GM23338 (cell line): ENCODE measurements around the gene KCNJ6. TPM values are rescaled to one million over a fixed set of nuclear protein-coding genes. Genes with fewer than 3 reads are reported as not detected.
A peak's percentile ranks its signal among the peaks of the same experiment; 100 is the strongest.

Source experiments
- ATAC-seq: fragments of 200-7000 bp; cut with Tn5 transposase; 3 replicates; pipeline ENCODE4 v1.9.1; 2020
- DNase-seq: peaks from one replicate; pipeline ENCODE4 v3.0.0-alpha.2; 2015; ENCODE audit warnings: low spot score
- H2AFZ ChIP-seq: fragments of 200-600 bp; sonication (generic); 2 replicates; pipeline ENCODE4 v1.8.0; 2016; ENCODE audit warnings: antibody characterized with exemption, mild to moderate bottlenecking, moderate library complexity
- H3F3A ChIP-seq: fragments of 200-600 bp; sonication (generic); replicated peaks from 2 replicates; pipeline ENCODE4 v1.8.0; 2017; ENCODE audit warnings: antibody characterized with exemption, mixed run types, low read depth
- H3K27ac ChIP-seq: fragments of 200-600 bp; sonication (generic); 2 replicates; pipeline ENCODE4 v1.6.1; 2016; ENCODE audit warnings: low read depth
- H3K27me3 ChIP-seq: fragments of 200-600 bp; sonication (generic); 2 replicates; pipeline ENCODE4 v1.8.0; 2016; ENCODE audit warnings: mild to moderate bottlenecking, mixed run types, moderate library complexity; ENCODE audit not compliant: insufficient read depth
- H3K36me3 ChIP-seq: fragments of 200-600 bp; sonication (generic); 2 replicates; pipeline ENCODE4 v1.8.0; 2016; ENCODE audit warnings: mild to moderate bottlenecking; ENCODE audit not compliant: insufficient read depth
- H3K4me1 ChIP-seq: fragments of 200-600 bp; sonication (generic); 2 replicates; pipeline ENCODE4 v1.8.0; 2016; ENCODE audit warnings: mild to moderate bottlenecking, moderate library complexity; ENCODE audit not compliant: insufficient read depth
- H3K4me2 ChIP-seq: fragments of 200-600 bp; sonication (generic); 2 replicates; pipeline ENCODE4 v1.7.1; 2017; ENCODE audit warnings: mixed run types
- H3K4me3 ChIP-seq: fragments of 200-600 bp; sonication (generic); 2 replicates; pipeline ENCODE4 v1.6.1; 2016; ENCODE audit warnings: mixed run types
- H3K79me2 ChIP-seq: fragments of 200-600 bp; sonication (generic); replicated peaks from 2 replicates; pipeline ENCODE4 v1.8.0; 2017; ENCODE audit warnings: mild to moderate bottlenecking; ENCODE audit not compliant: insufficient read depth
- H3K9me2 ChIP-seq: fragments of 200-600 bp; sonication (generic); 2 replicates; pipeline ENCODE4 v1.8.0; 2017; ENCODE audit not compliant: insufficient read depth
- H4K20me1 ChIP-seq: fragments of 200-600 bp; sonication (generic); replicated peaks from 2 replicates; pipeline ENCODE4 v1.8.0; 2017; ENCODE audit warnings: mild to moderate bottlenecking; ENCODE audit not compliant: insufficient read depth
- H3K27ac Mint-ChIP-seq: 2 replicates; pipeline ENCODE4 v1.8.0; 2020; ENCODE audit warnings: inconsistent platforms, mild to moderate bottlenecking, moderate library complexity, mixed read lengths
- H3K27me3 Mint-ChIP-seq: 3 replicates; pipeline ENCODE4 v1.8.0; 2022; ENCODE audit warnings: low read depth, mild to moderate bottlenecking, moderate library complexity, mixed read lengths, inconsistent platforms; ENCODE audit not compliant: insufficient read depth, poor library complexity
- H3K36me3 Mint-ChIP-seq: 3 replicates; pipeline ENCODE4 v1.8.0; 2021; ENCODE audit warnings: low read depth, mild to moderate bottlenecking, inconsistent platforms, moderate library complexity, mixed read lengths
- H3K4me1 Mint-ChIP-seq: 3 replicates; pipeline ENCODE4 v1.8.0; 2020; ENCODE audit warnings: mild to moderate bottlenecking, inconsistent platforms, mixed read lengths
- H3K4me3 Mint-ChIP-seq: 3 replicates; pipeline ENCODE4 v1.8.0; 2021; ENCODE audit warnings: moderate library complexity, mild to moderate bottlenecking, inconsistent platforms, mixed read lengths
- H3K9me3 Mint-ChIP-seq: 3 replicates; pipeline ENCODE4 v1.8.0; 2020; ENCODE audit warnings: moderate library complexity, mild to moderate bottlenecking, inconsistent platforms, mixed read lengths
- CREB1 ChIP-seq: fragments of 250-450 bp; sonication (Bioruptor Pico); IDR thresholded peaks from 2 replicates; pipeline ENCODE4 v1.5.0; 2020; ENCODE audit warnings: low read depth, mild to moderate bottlenecking, moderate library complexity
- JUNB ChIP-seq: IDR thresholded peaks from one replicate; pipeline ENCODE4 v1.6.1; 2016; ENCODE audit warnings: antibody characterized with exemption; ENCODE audit not compliant: unreplicated experiment
- POLR2AphosphoS5 ChIP-seq: IDR thresholded peaks from 2 replicates; pipeline ENCODE4 v1.6.1; 2016; ENCODE audit warnings: antibody characterized with exemption, low read depth
- STAT1 ChIP-seq: IDR thresholded peaks from one replicate; pipeline ENCODE4 v1.6.1; 2016; ENCODE audit warnings: antibody characterized with exemption; ENCODE audit not compliant: unreplicated experiment
- polyA plus RNA-seq: library from polyadenylated mRNA; unstranded; fragments of >200 nt; fragmentation: Nextera tagmentation; extraction: Ambion mirVana; gene quantifications from 2 replicates; pipeline ENCODE4 v1.2.1, GENCODE V29; 2016
- total RNA-seq: library from RNA; depleted of rRNA; stranded (reverse); fragments of >200 nt; shearing (Covaris generic); gene quantifications from 2 replicates; pipeline ENCODE4 v1.2.3, GENCODE V29; 2014
- TF ChIP-seq, protein P1 (sequence below), 2 experiments: fragments of 200-600 bp in 1 of 2; sonication (generic) in 1 of 2; conservative IDR thresholded peaks; 2 replicates each; pipeline versions ENCODE4 v1.5.1 to v1.6.1; 2016 to 2017; ENCODE audit warnings: antibody characterized with exemption in 2 of 2, low read depth in 2 of 2, mild to moderate bottlenecking in 2 of 2, moderate library complexity in 1 of 2
- TF ChIP-seq, protein P2 (sequence below): IDR thresholded peaks from 2 replicates; pipeline ENCODE4 v1.6.1; 2016; ENCODE audit warnings: antibody characterized with exemption
- TF ChIP-seq, protein P3 (sequence below): IDR thresholded peaks from one replicate; pipeline ENCODE4 v1.6.1; 2018; ENCODE audit warnings: antibody characterized with exemption; ENCODE audit not compliant: unreplicated experiment

KCNJ6 gene
- total and polyA plus RNA-seq, 2 experiments from 2014 or later: 0.48 to 0.52 TPM

DNA sequence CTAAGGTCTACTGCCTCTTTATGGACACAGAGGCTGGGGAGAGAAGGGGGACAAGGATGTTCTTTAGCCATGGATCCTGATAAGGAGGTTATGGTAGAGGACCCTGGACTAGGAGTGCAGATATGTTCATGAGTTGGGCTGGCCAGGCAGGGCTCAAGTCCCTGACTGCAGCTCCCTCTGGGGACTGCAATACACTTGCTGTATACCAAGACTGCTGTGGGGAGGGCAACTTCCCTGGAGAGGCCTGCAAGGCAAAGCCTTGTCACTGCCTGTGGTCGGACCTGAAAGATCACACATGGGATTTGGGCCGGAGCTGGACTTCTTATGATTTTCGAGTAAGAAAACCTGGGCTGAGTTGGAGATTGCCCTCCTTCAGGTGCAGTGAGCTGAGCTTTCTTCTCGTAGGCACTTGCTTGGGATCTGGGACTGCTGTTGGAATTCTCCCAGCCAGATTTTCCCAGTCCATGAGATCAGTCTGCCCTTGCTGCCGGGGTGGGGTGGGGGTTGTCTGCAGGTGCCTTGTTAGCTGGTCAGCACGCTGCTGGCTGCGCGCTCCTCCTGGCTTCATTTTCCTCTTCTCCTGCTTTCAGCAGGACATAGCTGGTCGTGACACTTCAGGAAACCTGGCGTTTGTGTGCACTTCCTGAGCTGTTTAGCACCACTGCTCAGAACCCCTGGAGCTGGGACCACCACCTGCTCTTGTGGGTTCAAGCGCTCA is 49.0 kb upstream of the KCNJ6 start:
- peaks cover 12% of the 10 kb centered on the region; the same call in 2 of the 3 replicates for H3K4me1 Mint-ChIP-seq
- peak; percentile 59 for ATAC-seq
- Histone ChIP-seq H3K27me3 (no peaks in the 10 kb centered on the region), H3K4me2 (no peak overlapping the region), H2AFZ (peak overlapping the region; percentile 74), H3K4me3 (no peak overlapping the region), H3K9me2 (no peaks in the 10 kb centered on the region), H4K20me1 (no peaks in the 10 kb centered on the region), H3K27ac (no peak overlapping the region), H3F3A (no peaks in the 10 kb centered on the region), H3K4me1 (no peaks in the 10 kb centered on the region), H3K36me3 (no peaks in the 10 kb centered on the region), H3K79me2 (no peaks in the 10 kb centered on the region)
- H3K36me3 Mint-ChIP-seq: no peaks in the 10 kb centered on the region; the same call in 2 of the 3 replicates
- H3K27ac Mint-ChIP-seq: no peak overlapping the region; the same call in 1 of the 2 replicates
- H3K4me3 Mint-ChIP-seq: no peak overlapping the region
- H3K27me3 Mint-ChIP-seq: no peaks in the 10 kb centered on the region
- TF ChIP-seq, protein P1, sequence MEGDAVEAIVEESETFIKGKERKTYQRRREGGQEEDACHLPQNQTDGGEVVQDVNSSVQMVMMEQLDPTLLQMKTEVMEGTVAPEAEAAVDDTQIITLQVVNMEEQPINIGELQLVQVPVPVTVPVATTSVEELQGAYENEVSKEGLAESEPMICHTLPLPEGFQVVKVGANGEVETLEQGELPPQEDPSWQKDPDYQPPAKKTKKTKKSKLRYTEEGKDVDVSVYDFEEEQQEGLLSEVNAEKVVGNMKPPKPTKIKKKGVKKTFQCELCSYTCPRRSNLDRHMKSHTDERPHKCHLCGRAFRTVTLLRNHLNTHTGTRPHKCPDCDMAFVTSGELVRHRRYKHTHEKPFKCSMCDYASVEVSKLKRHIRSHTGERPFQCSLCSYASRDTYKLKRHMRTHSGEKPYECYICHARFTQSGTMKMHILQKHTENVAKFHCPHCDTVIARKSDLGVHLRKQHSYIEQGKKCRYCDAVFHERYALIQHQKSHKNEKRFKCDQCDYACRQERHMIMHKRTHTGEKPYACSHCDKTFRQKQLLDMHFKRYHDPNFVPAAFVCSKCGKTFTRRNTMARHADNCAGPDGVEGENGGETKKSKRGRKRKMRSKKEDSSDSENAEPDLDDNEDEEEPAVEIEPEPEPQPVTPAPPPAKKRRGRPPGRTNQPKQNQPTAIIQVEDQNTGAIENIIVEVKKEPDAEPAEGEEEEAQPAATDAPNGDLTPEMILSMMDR (conservative IDR thresholded peaks at IDR 0.05; ENCODE audit: low read depth in 2 of 2): no peak; a peak in 1 of 4 replicates
- no peak for TF ChIP-seq CREB1 (CRISPR knock-in tag)
- TF ChIP-seq, protein P2, sequence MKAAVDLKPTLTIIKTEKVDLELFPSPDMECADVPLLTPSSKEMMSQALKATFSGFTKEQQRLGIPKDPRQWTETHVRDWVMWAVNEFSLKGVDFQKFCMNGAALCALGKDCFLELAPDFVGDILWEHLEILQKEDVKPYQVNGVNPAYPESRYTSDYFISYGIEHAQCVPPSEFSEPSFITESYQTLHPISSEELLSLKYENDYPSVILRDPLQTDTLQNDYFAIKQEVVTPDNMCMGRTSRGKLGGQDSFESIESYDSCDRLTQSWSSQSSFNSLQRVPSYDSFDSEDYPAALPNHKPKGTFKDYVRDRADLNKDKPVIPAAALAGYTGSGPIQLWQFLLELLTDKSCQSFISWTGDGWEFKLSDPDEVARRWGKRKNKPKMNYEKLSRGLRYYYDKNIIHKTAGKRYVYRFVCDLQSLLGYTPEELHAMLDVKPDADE: no peak
- TF ChIP-seq, protein P3, sequence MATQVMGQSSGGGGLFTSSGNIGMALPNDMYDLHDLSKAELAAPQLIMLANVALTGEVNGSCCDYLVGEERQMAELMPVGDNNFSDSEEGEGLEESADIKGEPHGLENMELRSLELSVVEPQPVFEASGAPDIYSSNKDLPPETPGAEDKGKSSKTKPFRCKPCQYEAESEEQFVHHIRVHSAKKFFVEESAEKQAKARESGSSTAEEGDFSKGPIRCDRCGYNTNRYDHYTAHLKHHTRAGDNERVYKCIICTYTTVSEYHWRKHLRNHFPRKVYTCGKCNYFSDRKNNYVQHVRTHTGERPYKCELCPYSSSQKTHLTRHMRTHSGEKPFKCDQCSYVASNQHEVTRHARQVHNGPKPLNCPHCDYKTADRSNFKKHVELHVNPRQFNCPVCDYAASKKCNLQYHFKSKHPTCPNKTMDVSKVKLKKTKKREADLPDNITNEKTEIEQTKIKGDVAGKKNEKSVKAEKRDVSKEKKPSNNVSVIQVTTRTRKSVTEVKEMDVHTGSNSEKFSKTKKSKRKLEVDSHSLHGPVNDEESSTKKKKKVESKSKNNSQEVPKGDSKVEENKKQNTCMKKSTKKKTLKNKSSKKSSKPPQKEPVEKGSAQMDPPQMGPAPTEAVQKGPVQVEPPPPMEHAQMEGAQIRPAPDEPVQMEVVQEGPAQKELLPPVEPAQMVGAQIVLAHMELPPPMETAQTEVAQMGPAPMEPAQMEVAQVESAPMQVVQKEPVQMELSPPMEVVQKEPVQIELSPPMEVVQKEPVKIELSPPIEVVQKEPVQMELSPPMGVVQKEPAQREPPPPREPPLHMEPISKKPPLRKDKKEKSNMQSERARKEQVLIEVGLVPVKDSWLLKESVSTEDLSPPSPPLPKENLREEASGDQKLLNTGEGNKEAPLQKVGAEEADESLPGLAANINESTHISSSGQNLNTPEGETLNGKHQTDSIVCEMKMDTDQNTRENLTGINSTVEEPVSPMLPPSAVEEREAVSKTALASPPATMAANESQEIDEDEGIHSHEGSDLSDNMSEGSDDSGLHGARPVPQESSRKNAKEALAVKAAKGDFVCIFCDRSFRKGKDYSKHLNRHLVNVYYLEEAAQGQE: no peak
- no peak for TF ChIP-seq STAT1
- no peak for TF ChIP-seq POLR2AphosphoS5
- no peak for TF ChIP-seq JUNB
- DNase-seq: peak; percentile 12
- H3K9me3 Mint-ChIP-seq: no peaks in the 10 kb centered on the region; the same call in 2 of the 3 replicates

DNA sequence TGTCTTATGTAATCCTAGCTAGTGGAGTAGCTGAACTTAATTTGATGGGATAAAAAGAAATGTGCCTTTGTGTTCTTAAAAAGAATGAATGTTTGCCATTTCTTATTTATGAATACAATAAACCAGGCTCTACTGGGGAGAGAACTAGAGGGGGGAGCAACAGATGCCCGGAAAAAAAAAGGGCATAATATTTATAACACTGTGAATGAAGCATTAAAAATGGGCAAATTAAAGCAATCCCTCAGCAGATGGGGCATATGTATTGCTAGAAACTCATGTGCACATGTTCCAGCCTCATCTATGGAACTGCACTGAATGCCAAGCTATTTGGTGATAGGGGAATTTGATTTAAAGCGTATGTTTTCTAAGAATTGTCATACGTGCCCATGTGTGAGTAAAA is 42.3 kb upstream of the KCNJ6 start:
- no peaks in the 10 kb centered on the region for H3K9me3 Mint-ChIP-seq
- TF ChIP-seq STAT1: no peak
- no peak for DNase-seq
- H4K20me1 ChIP-seq: no peaks in the 10 kb centered on the region
- H3K4me3 ChIP-seq: no peak overlapping the region
- H3K4me3 Mint-ChIP-seq: no peak overlapping the region
- no peaks in the 10 kb centered on the region for H3K36me3 ChIP-seq
- H3K9me2 ChIP-seq: no peaks in the 10 kb centered on the region
- no peaks in the 10 kb centered on the region for H3F3A ChIP-seq
- H3K4me1 Mint-ChIP-seq: no peaks in the 10 kb centered on the region
- H3K79me2 ChIP-seq: no peaks in the 10 kb centered on the region
- no peaks in the 10 kb centered on the region for H3K27me3 Mint-ChIP-seq
- no peaks in the 10 kb centered on the region for H3K4me1 ChIP-seq
- H3K27me3 ChIP-seq: no peaks in the 10 kb centered on the region
- no peak overlapping the region for H3K27ac Mint-ChIP-seq
- H3K27ac ChIP-seq: no peak overlapping the region
- H3K36me3 Mint-ChIP-seq: no peaks in the 10 kb centered on the region
- ATAC-seq: no peak
- H2AFZ ChIP-seq: peak overlapping the region; percentile 74; the same call in 1 of the 2 replicates
- H3K4me2 ChIP-seq: no peak overlapping the region
